Trophoblast cell (in vitro differentiated cells and primary cell): Measurements from ENCODE around the gene TMEM121. TPM values are rescaled to one million over a fixed set of nuclear protein-coding genes. Genes with fewer than 3 reads are reported as not detected.

ENCODE experiments used
- DNase-seq, 2 donors: peaks; one replicate each; pipeline ENCODE4 v3.0.0-alpha.2; 2016
- H2AFZ ChIP-seq: 2 replicates; pipeline ENCODE4 v1.6.1; 2013; ENCODE audit warnings: low read length, moderate library complexity, mild to moderate bottlenecking; ENCODE audit not compliant: insufficient read depth, poor library complexity
- H2AK5ac ChIP-seq: 2 replicates; pipeline ENCODE4 v1.6.1; 2013; ENCODE audit warnings: mild to moderate bottlenecking, low read length
- H2BK120ac ChIP-seq: 2 replicates; pipeline ENCODE4 v1.6.1; 2013; ENCODE audit warnings: low read length, mild to moderate bottlenecking, moderate library complexity; ENCODE audit not compliant: insufficient read depth, poor library complexity
- H2BK12ac ChIP-seq: 2 replicates; pipeline ENCODE4 v1.6.1; 2013; ENCODE audit warnings: mild to moderate bottlenecking, low read length, moderate library complexity
- H2BK5ac ChIP-seq: 2 replicates; pipeline ENCODE4 v1.6.1; 2013; ENCODE audit warnings: low read length, low read depth, moderate library complexity, mild to moderate bottlenecking; ENCODE audit not compliant: poor library complexity
- H3K14ac ChIP-seq: 2 replicates; pipeline ENCODE4 v1.6.1; 2013; ENCODE audit warnings: mild to moderate bottlenecking, low read length
- H3K18ac ChIP-seq: 2 replicates; pipeline ENCODE4 v1.6.1; 2013; ENCODE audit warnings: mild to moderate bottlenecking, low read length
- H3K23ac ChIP-seq: 2 replicates; pipeline ENCODE4 v1.6.1; 2013; ENCODE audit warnings: low read length
- H3K27ac ChIP-seq: 2 replicates; pipeline ENCODE4 v1.5.1; 2013; ENCODE audit warnings: low read depth, mild to moderate bottlenecking, inconsistent platforms, low read length, moderate library complexity
- H3K27me3 ChIP-seq: 2 replicates; pipeline ENCODE4 v1.6.1; 2013; ENCODE audit warnings: inconsistent platforms, mild to moderate bottlenecking, low read length, moderate library complexity; ENCODE audit not compliant: insufficient read depth
- H3K36me3 ChIP-seq, 2 experiments: 1 replicate in 1 of 2; 2 replicates in 1 of 2; pipeline ENCODE4 v1.6.1; 2013; ENCODE audit warnings: low read length in 2 of 2, mild to moderate bottlenecking in 2 of 2, moderate library complexity in 1 of 2; ENCODE audit not compliant: insufficient read depth in 2 of 2, control insufficient read depth in 1 of 2
- H3K4ac ChIP-seq: 2 replicates; pipeline ENCODE4 v1.6.1; 2013; ENCODE audit warnings: low read depth, mild to moderate bottlenecking, low read length, moderate library complexity
- H3K4me1 ChIP-seq, 2 experiments: 1 replicate in 1 of 2; 2 replicates in 1 of 2; pipeline ENCODE4 v1.6.1; 2013; ENCODE audit warnings: low read length in 2 of 2, mild to moderate bottlenecking in 2 of 2, moderate library complexity in 1 of 2; ENCODE audit not compliant: insufficient read depth in 2 of 2, control insufficient read depth in 1 of 2
- H3K4me2 ChIP-seq: 2 replicates; pipeline ENCODE4 v1.6.1; 2013; ENCODE audit warnings: inconsistent platforms, mild to moderate bottlenecking, low read length, moderate library complexity
- H3K4me3 ChIP-seq: 2 replicates; pipeline ENCODE4 v1.5.1; 2013; ENCODE audit warnings: mild to moderate bottlenecking, low read depth, low read length, inconsistent platforms
- H3K79me1 ChIP-seq: one replicate; pipeline ENCODE4 v1.6.1; 2013; ENCODE audit warnings: low read length
- H3K79me2 ChIP-seq: 2 replicates; pipeline ENCODE4 v1.6.1; 2013; ENCODE audit warnings: low read length, mild to moderate bottlenecking; ENCODE audit not compliant: control insufficient read depth, insufficient read depth, poor library complexity
- H3K9ac ChIP-seq: 2 replicates; pipeline ENCODE4 v1.6.1; 2013; ENCODE audit warnings: mild to moderate bottlenecking, low read length
- H3K9me3 ChIP-seq: 2 replicates; pipeline ENCODE4 v1.6.1; 2013; ENCODE audit warnings: low read depth, mild to moderate bottlenecking, control low read depth, inconsistent platforms, low read length; ENCODE audit not compliant: insufficient read depth
- H4K12ac ChIP-seq: 2 replicates; pipeline ENCODE4 v1.6.1; 2013; ENCODE audit warnings: low read depth, mild to moderate bottlenecking, low read length, moderate library complexity
- H4K8ac ChIP-seq: 2 replicates; pipeline ENCODE4 v1.6.1; 2013; ENCODE audit warnings: low read depth, mild to moderate bottlenecking, low read length, moderate library complexity
- H4K91ac ChIP-seq: one replicate; pipeline ENCODE4 v1.6.1; 2013; ENCODE audit warnings: low read depth, mild to moderate bottlenecking, low read length, moderate library complexity
- WGBS: extraction: QIAGEN DNeasy Blood & Tissue Kit; methylation state at CpG from one replicate; pipeline ENCODE4 v1.1.7; 2013; ENCODE audit warnings: missing lambda C conversion rate; ENCODE audit not compliant: insufficient read length, insufficient coverage; ENCODE audit errors: extremely low coverage; 5-methylcytosine and 5-hydroxymethylcytosine counted together
- polyA plus RNA-seq: library from polyadenylated mRNA; stranded (reverse); fragments of 200-250 nt; gene quantifications from 2 replicates; pipeline ENCODE4 v1.2.3, GENCODE V29; 2013

Gene TMEM121
- polyA plus RNA-seq, result 0.12 TPM in 2 replicates

DNA sequence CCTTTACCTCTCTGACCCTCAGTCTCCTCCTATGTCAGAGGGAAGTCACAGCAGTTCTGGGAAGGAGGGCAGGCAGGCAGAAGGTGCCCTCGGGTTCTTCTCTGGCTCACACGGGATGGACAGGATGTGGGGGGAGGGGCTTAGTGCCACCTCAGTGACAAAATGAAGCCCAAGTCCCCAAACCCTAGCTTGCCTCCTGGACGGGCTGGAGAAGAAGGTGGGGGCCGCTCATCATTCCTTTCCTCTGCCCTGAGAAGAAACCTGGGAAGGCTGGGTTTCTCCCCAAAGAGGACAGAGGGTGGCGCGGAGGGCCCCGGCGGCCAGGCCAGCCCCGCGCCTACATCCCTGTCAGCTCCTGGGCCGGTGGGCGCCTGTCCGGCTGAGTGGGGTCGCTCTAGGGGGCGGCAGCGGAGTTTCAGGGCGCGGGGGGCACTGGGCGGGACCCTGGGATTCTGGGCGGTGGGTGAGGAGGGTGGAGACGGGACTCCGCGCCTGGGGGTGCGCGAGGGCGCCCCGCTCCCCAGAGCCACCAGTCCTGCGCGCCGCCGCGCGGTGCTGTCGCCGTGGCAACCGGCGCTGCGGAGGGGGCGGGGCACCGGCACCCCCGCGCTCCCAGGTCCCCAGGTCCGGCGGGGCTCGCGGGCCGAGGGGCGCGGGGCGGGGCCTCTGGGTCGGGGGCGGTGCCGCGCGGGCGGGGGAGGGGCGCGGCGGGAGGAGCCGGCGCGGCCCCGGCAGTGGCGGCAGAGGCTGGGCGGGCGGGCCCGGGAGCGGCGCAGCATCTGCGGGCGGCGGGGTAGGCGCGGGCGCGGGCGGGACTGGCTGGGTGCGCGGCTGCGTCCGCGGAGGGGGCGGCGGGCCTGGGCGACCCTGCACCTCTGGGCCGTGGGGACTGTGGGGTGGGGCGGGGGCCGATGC is at the start of gene TMEM121:
Gene TMEM121, plus strand, starts transcription at position 723 of the 915 bp plus-strand sequence. CDS start 2,252 bp downstream, outside the sequence.
- Histone ChIP-seq H3K14ac (no peak within 1 kb of the TSS), H4K12ac (no peak within 1 kb of the TSS), H3K4ac (no peak within 1 kb of the TSS), H3K36me3 (no peaks in the 10 kb centered on the region), H3K9me3 (peaks cover 35% of the 10 kb centered on the region), H3K79me2 (no peaks in the 10 kb centered on the region), H3K9ac (no peak within 1 kb of the TSS), H3K4me3 (no peak within 1 kb of the TSS), H3K79me1 (no peaks in the 10 kb centered on the region), H2BK120ac (no peak within 1 kb of the TSS), H2BK12ac (no peak within 1 kb of the TSS), H3K4me2 (peak within 1 kb of the TSS; percentile 50), H4K91ac (no peak within 1 kb of the TSS), H3K27me3 (peaks cover 21% of the 10 kb centered on the region), H3K27ac (no peak within 1 kb of the TSS), H2BK5ac (no peak within 1 kb of the TSS), H2AFZ (no peak within 1 kb of the TSS), H4K8ac (no peak within 1 kb of the TSS), H3K23ac (no peak within 1 kb of the TSS), H3K18ac (no peak within 1 kb of the TSS), H3K4me1 (no peaks in the 10 kb centered on the region), H2AK5ac (no peak within 1 kb of the TSS)
- WGBS, result no CpG with 5 or more reads among the region's 88 CpGs
- DNase-seq, result peak in 1 of 2 donors; percentile 38

- Histone ChIP-seq H2AK5ac (no peak overlapping the region), H3K4me3 (peak overlapping the region; percentile 38), H2BK120ac (no peak overlapping the region), H3K79me1 (peaks cover 9% of the 10 kb centered on the region), H3K4me1 (peaks cover 16 to 37% of the 10 kb centered on the region in 2 experiments), H3K14ac (no peak overlapping the region), H3K27ac (no peak overlapping the region), H4K8ac (no peak overlapping the region), H2BK12ac (no peak overlapping the region), H3K9me3 (peaks cover 5% of the 10 kb centered on the region), H4K91ac (no peak overlapping the region), H3K23ac (no peak overlapping the region), H3K79me2 (peaks cover 3% of the 10 kb centered on the region), H2BK5ac (no peak overlapping the region), H4K12ac (no peak overlapping the region), H3K4ac (no peak overlapping the region), H3K4me2 (no peak overlapping the region), H3K9ac (no peak overlapping the region), H3K18ac (no peak overlapping the region), H3K27me3 (peaks cover 33% of the 10 kb centered on the region), H2AFZ (no peak overlapping the region), H3K36me3 (peaks cover 2 to 5% of the 10 kb centered on the region in 2 experiments)
- WGBS, result no CpG with 5 or more reads among the region's 16 CpGs
- no peak for DNase-seq
These were observed 49.3 kb upstream of the TMEM121 start for GRCh38 chr14:105476831-105477659.

DNA sequence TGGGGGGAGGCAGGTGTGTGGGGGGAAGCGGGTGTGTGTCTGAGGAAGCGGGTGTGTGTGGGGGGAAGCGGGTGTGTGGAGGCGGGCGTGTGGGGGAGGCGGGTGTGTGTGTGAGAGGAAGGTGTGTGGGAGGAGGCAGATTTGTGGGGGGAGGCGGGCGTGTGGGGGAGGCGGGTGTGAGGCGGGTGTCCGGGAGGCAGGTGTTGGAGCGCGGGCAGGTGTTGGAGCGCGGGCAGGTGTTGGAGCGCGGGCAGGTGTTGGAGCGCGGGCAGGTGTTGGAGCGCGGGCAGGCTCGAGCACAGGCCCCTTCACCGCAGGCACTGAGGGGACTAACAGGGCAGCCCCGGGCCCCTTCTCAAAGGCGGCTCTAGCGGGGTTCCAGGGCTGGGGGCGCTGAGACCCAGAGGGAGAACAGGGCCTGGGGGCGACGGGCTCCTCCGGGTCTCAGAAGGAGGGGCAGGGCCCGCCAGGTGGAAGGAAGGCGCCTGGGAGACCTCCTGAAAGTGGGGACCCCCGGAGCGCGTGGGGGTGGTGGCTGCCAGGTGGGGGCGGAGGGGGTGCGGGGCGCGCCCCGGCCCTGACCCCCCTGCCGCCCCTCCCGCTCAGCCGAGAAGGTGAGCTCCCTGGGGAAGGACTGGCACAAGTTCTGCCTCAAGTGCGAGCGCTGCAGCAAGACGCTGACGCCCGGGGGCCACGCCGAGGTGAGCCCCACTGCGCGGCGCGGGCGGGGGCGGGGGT is 48.6 kb upstream of the TMEM121 start:
- no peak overlapping the region for H4K12ac ChIP-seq
- no peak overlapping the region for H3K4me3 ChIP-seq
- peaks cover 24 to 44% of the 10 kb centered on the region in 2 experiments for H3K4me1 ChIP-seq
- H2AK5ac ChIP-seq, result no peak overlapping the region
- H3K27ac ChIP-seq, result no peak overlapping the region
- peaks cover 33% of the 10 kb centered on the region for H3K27me3 ChIP-seq
- no peak overlapping the region for H3K9ac ChIP-seq
- H3K23ac ChIP-seq, result no peak overlapping the region
- H4K91ac ChIP-seq, result no peak overlapping the region
- WGBS, result no CpG with 5 or more reads among the region's 56 CpGs
- H4K8ac ChIP-seq, result no peak overlapping the region
- H3K9me3 ChIP-seq, result peaks cover 5% of the 10 kb centered on the region
- no peak overlapping the region for H2AFZ ChIP-seq
- no peak overlapping the region for H3K4ac ChIP-seq
- no peak overlapping the region for H2BK120ac ChIP-seq
- H3K18ac ChIP-seq, result no peak overlapping the region
- peaks cover 3% of the 10 kb centered on the region for H3K79me2 ChIP-seq
- peaks cover 2 to 5% of the 10 kb centered on the region in 2 experiments for H3K36me3 ChIP-seq
- H2BK12ac ChIP-seq, result no peak overlapping the region
- no peak for DNase-seq
- H3K79me1 ChIP-seq, result peaks cover 17% of the 10 kb centered on the region
- no peak overlapping the region for H2BK5ac ChIP-seq
- H3K14ac ChIP-seq, result no peak overlapping the region
- no peak overlapping the region for H3K4me2 ChIP-seq
